ENCODE measurements around the gene DDRGK1.

GRCh38 chr20:3161316-3162079, 43.0 kb downstream of the DDRGK1 start:
- TF ChIP-seq CTCF (IDR thresholded peaks at IDR 0.05) (no peak), POLR2A (IDR thresholded peaks at IDR 0.05) (no peak)
